HG03095 (cell line): ENCODE data around the gene ACTR3C.
"Not testable (repeated sequence)": the region's sequence is repeated elsewhere in the genome, so short reads cannot be mapped to it uniquely, and the experiment has no call there.

ENCODE experiments used
- ATAC-seq: cut with Tn5 transposase; IDR thresholded peaks from one replicate; pipeline ENCODE4 v1.9.1; 2021; ENCODE audit warnings: moderate library complexity; ENCODE audit not compliant: unreplicated experiment

Gene ACTR3C

GRCh38 chr7:150285849-150286754, 37.2 kb downstream of the ACTR3C start:
- ATAC-seq = peak; percentile 63

GRCh38 chr7:150283608-150284007, 39.7 kb downstream of the ACTR3C start:
- not testable (repeated sequence) for ATAC-seq

GRCh38 chr7:150283111-150283510, 40.2 kb downstream of the ACTR3C start:
- ATAC-seq = not testable (repeated sequence)

- not testable (repeated sequence) for ATAC-seq
Observed at GRCh38 chr7:150281681-150282403, 41.5 kb downstream of the ACTR3C start.

GRCh38 chr7:150278383-150278782, 45.0 kb downstream of the ACTR3C start:
- ATAC-seq = not testable (repeated sequence)

GRCh38 chr7:150276132-150276695, 47.1 kb downstream of the ACTR3C start:
- not testable (repeated sequence) for ATAC-seq

GRCh38 chr7:150271898-150272297, 51.4 kb downstream of the ACTR3C start:
- not testable (repeated sequence) for ATAC-seq

GRCh38 chr7:150270101-150270824, 53.1 kb downstream of the ACTR3C start:
- not testable (repeated sequence) for ATAC-seq

- not testable (repeated sequence) for ATAC-seq
Observed at GRCh38 chr7:150268798-150269197, 54.5 kb downstream of the ACTR3C start.

GRCh38 chr7:150268287-150268686, 55.1 kb downstream of the ACTR3C start:
- ATAC-seq = not testable (repeated sequence)

- ATAC-seq = not testable (repeated sequence)
Observed at GRCh38 chr7:150266953-150267665, 56.2 kb downstream of the ACTR3C start.

- ATAC-seq = not testable (repeated sequence)
Observed at GRCh38 chr7:150262656-150263055, 60.7 kb downstream of the ACTR3C start.

GRCh38 chr7:150247745-150248144, 75.6 kb downstream of the ACTR3C start:
- not testable (repeated sequence) for ATAC-seq

- ATAC-seq = not testable (repeated sequence)
Observed at GRCh38 chr7:150245208-150245607, 78.1 kb downstream of the ACTR3C start.

GRCh38 chr7:150242935-150243334, 80.4 kb downstream of the ACTR3C start:
- not testable (repeated sequence) for ATAC-seq

GRCh38 chr7:150225444-150225843, 97.9 kb downstream of the ACTR3C start:
- not testable (repeated sequence) for ATAC-seq

GRCh38 chr7:150222083-150222972, 101.0 kb downstream of the ACTR3C start:
- ATAC-seq = not testable (repeated sequence)

- ATAC-seq = not testable (repeated sequence)
Observed at GRCh38 chr7:150220673-150221181, 102.6 kb downstream of the ACTR3C start.
